GM15510 (cell line): ENCODE data around the gene SLC12A5.

Experiments
- POLR2A ChIP-seq: IDR thresholded peaks from 3 replicates; pipeline ENCODE4 v1.6.1; 2011; ENCODE audit warnings: borderline replicate concordance; ENCODE audit not compliant: insufficient read length; ENCODE audit errors: extremely low read depth

The SLC12A5 gene

GRCh38 chr20:46002008-46002407 lies 27.0 kb upstream of the SLC12A5 start:
- TF ChIP-seq POLR2A, result no peak

GRCh38 chr20:46004187-46004586 lies 24.8 kb upstream of the SLC12A5 start:
- TF ChIP-seq POLR2A, result no peak

GRCh38 chr20:46004889-46005473 lies 24.0 kb upstream of the SLC12A5 start:
- TF ChIP-seq POLR2A, result no peak

GRCh38 chr20:46006022-46006705 lies 22.9 kb upstream of the SLC12A5 start:
- TF ChIP-seq POLR2A, result no peak

- no peak for TF ChIP-seq POLR2A
These were observed 22.1 kb upstream of the SLC12A5 start for GRCh38 chr20:46006964-46007363.

DNA sequence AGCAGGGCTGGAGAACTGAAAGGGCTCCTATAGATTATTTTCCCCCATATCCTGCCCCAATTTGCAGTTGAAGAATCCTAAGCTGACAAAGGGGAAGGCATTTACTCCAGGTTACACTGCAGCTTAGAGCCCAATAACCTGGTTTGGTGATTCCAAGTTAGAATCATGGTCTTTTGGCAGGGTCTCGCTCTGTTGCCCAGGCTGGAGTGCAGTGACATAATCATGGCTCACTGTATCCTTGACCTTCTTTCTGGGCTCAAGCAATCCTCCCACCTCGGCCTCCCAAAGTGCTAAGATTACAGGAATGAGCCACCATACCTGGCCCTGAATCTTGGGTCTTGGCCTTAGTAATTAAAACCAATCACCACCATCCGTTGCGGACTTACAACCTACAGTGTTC lies 21.3 kb upstream of the SLC12A5 start:
- no peak for TF ChIP-seq POLR2A

DNA sequence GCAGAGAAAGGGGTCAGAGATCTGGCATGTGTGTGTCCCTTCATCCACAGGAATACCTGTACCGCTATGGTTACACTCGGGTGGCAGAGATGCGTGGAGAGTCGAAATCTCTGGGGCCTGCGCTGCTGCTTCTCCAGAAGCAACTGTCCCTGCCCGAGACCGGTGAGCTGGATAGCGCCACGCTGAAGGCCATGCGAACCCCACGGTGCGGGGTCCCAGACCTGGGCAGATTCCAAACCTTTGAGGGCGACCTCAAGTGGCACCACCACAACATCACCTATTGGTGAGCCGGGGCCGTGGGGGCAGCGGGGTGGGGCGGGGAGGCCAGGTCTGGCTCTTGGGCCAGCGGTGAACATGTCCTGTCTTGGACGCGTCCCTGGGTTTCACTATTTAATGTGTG lies 19.2 kb upstream of the SLC12A5 start:
- no peak for TF ChIP-seq POLR2A

DNA sequence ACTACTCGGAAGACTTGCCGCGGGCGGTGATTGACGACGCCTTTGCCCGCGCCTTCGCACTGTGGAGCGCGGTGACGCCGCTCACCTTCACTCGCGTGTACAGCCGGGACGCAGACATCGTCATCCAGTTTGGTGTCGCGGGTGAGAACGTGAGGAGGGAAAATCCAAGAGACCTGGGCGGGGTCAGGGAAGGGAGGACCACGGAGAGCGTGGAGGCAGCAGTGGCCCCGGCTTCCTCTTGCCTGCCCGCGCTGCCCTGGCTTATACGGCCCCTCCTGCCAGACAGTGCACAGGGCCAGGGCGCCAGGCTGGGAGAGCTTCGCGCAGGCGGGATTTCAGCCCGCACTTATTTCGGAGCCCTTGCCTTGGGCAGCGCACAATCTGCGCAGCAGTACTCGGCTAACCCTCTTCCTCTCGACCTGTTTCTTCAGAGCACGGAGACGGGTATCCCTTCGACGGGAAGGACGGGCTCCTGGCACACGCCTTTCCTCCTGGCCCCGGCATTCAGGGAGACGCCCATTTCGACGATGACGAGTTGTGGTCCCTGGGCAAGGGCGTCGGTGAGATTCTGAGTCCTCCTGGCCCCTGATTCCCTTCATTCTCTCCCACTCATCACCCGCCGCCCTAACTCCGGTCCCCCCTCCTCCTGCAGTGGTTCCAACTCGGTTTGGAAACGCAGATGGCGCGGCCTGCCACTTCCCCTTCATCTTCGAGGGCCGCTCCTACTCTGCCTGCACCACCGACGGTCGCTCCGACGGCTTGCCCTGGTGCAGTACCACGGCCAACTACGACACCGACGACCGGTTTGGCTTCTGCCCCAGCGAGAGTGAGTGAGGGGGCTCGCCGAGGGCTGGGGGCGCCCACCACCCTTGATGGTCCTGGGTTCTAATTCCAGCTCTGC lies 18.3 kb upstream of the SLC12A5 start:
- TF ChIP-seq POLR2A, result no peak

GRCh38 chr20:46011631-46012482 lies 17.2 kb upstream of the SLC12A5 start:
- no peak for TF ChIP-seq POLR2A

DNA sequence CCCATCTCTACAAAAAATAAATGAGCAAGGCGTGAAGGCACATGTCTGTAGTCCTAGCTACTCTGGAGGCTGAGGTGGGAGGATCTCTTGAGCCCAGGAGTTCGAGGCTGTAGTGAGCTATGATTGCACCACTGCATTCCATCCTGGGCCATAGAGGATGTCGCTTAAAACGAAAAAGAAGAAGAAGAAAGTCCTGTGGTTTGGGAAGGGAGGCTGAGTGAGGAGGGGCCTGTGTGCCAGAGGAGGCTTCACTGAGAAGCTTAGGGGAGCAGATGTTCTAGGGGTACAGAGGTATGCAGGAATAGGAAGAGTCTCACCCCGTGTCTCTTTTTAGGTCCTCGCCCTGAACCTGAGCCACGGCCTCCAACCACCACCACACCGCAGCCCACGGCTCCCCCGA lies 16.1 kb upstream of the SLC12A5 start:
- no peak for TF ChIP-seq POLR2A

GRCh38 chr20:46013322-46013828 lies 15.6 kb upstream of the SLC12A5 start:
- no peak for TF ChIP-seq POLR2A

- TF ChIP-seq POLR2A, result no peak
These were observed 15.0 kb upstream of the SLC12A5 start for GRCh38 chr20:46013829-46014516.

- no peak for TF ChIP-seq POLR2A
These were observed 14.3 kb upstream of the SLC12A5 start for GRCh38 chr20:46014517-46015396.
